Measurements from ENCODE around the gene SCARB2. TPM values are rescaled to one million over a fixed set of nuclear protein-coding genes. Genes with fewer than 3 reads are reported as not detected.

SCARB2 gene
- total RNA-seq, 1 donor from 2014 or later, result 172 TPM

DNA sequence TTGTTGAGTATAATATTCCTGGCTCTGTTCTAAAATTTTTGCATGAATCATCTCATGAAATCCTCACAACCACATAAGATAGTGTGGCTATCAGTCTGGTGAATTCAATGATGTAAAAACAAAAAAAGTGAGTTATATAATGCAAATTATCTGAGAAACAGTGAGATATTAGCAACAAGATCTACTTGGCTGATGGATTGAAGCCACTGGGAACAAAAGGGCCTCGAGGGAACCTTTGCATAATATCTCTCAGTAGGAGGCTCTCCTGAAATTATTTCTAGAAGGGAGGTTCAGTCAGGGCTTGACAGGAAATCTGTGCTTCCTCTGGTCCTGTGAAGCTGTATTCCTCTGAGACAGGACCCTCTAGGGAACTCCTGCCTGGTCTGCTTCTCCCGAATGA is 35.3 kb downstream of the SCARB2 start:
- Histone ChIP-seq H3K27ac (ENCODE audit: low read depth, low read length) (no peak overlapping the region), H4K20me1 (ENCODE audit: insufficient read depth, low read length) (peaks cover 6% of the 10 kb centered on the region), H3K4me1 (ENCODE audit: insufficient read depth, low read length) (no peaks in the 10 kb centered on the region), H2AFZ (ENCODE audit: low read depth, low read length) (no peak overlapping the region), H3K9ac (ENCODE audit: low read length) (no peak overlapping the region), H3K9me3 (ENCODE audit: insufficient read depth, low read depth, low read length) (no peaks in the 10 kb centered on the region), H3K4me2 (ENCODE audit: low read length) (no peak overlapping the region), H3K36me3 (ENCODE audit: insufficient read depth, low read length) (peaks cover 17% of the 10 kb centered on the region), H3K4me3 (ENCODE audit: insufficient read depth, low read depth, low read length) (no peak overlapping the region), H3K27me3 (ENCODE audit: insufficient read depth, low read length) (no peaks in the 10 kb centered on the region), H3K79me2 (ENCODE audit: insufficient read depth, low read length) (peaks cover 6% of the 10 kb centered on the region)
- Mint-ChIP-seq H3K9me3 (ENCODE audit: unreplicated experiment) (no peaks in the 10 kb centered on the region), H3K36me3 (ENCODE audit: low read depth, unreplicated experiment) (peaks cover 5% of the 10 kb centered on the region), H3K4me1 (ENCODE audit: low read depth, unreplicated experiment) (no peaks in the 10 kb centered on the region), H3K27me3 (ENCODE audit: low read depth, unreplicated experiment) (no peaks in the 10 kb centered on the region), H3K27ac (ENCODE audit: unreplicated experiment) (no peak overlapping the region), H3K4me3 (ENCODE audit: unreplicated experiment) (no peak overlapping the region)
- TF ChIP-seq EZH2 (IDR thresholded peaks at IDR 0.05; ENCODE audit: insufficient read depth, low read length), result no peak
- TF ChIP-seq, protein P1, sequence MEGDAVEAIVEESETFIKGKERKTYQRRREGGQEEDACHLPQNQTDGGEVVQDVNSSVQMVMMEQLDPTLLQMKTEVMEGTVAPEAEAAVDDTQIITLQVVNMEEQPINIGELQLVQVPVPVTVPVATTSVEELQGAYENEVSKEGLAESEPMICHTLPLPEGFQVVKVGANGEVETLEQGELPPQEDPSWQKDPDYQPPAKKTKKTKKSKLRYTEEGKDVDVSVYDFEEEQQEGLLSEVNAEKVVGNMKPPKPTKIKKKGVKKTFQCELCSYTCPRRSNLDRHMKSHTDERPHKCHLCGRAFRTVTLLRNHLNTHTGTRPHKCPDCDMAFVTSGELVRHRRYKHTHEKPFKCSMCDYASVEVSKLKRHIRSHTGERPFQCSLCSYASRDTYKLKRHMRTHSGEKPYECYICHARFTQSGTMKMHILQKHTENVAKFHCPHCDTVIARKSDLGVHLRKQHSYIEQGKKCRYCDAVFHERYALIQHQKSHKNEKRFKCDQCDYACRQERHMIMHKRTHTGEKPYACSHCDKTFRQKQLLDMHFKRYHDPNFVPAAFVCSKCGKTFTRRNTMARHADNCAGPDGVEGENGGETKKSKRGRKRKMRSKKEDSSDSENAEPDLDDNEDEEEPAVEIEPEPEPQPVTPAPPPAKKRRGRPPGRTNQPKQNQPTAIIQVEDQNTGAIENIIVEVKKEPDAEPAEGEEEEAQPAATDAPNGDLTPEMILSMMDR (IDR thresholded peaks at IDR 0.05; ENCODE audit: insufficient read depth, low read depth, low read length), result no peak
- DNase-seq (ENCODE audit: low read depth) (peak; percentile 36), FAIRE-seq (no peak)

DNA sequence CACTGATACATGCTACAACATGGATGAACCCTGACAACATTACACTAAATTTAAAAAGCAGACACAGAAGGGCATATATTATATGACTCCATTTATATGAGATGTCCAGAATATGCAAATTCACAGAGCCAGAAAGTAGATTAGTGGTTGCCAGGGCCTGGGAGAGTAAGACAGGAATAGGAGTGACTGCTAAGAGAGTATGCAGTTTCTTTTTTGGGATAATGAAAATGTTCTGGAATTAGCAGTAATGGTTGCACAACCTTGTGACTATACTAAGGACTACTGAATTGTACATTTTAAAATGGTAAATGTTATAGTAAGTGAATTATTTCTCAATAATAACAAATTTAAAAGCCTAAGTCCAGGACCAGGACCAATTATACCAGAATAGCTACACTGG is 35.9 kb downstream of the SCARB2 start:
- Histone ChIP-seq H3K79me2 (ENCODE audit: insufficient read depth, low read length) (peaks cover 6% of the 10 kb centered on the region), H3K9ac (ENCODE audit: low read length) (no peak overlapping the region), H3K27me3 (ENCODE audit: insufficient read depth, low read length) (no peaks in the 10 kb centered on the region), H3K27ac (ENCODE audit: low read depth, low read length) (no peak overlapping the region), H2AFZ (ENCODE audit: low read depth, low read length) (no peak overlapping the region), H4K20me1 (ENCODE audit: insufficient read depth, low read length) (peaks cover 3% of the 10 kb centered on the region), H3K4me3 (ENCODE audit: insufficient read depth, low read depth, low read length) (no peak overlapping the region), H3K36me3 (ENCODE audit: insufficient read depth, low read length) (peaks cover 17% of the 10 kb centered on the region), H3K9me3 (ENCODE audit: insufficient read depth, low read depth, low read length) (no peaks in the 10 kb centered on the region), H3K4me2 (ENCODE audit: low read length) (no peak overlapping the region), H3K4me1 (ENCODE audit: insufficient read depth, low read length) (no peaks in the 10 kb centered on the region)
- Mint-ChIP-seq H3K27ac (ENCODE audit: unreplicated experiment) (no peak overlapping the region), H3K27me3 (ENCODE audit: low read depth, unreplicated experiment) (no peaks in the 10 kb centered on the region), H3K4me3 (ENCODE audit: unreplicated experiment) (no peak overlapping the region), H3K36me3 (ENCODE audit: low read depth, unreplicated experiment) (peaks cover 2% of the 10 kb centered on the region), H3K9me3 (ENCODE audit: unreplicated experiment) (no peaks in the 10 kb centered on the region), H3K4me1 (ENCODE audit: low read depth, unreplicated experiment) (no peaks in the 10 kb centered on the region)
- DNase-seq (ENCODE audit: low read depth) (no peak), FAIRE-seq (no peak)
- TF ChIP-seq, protein P1 (IDR thresholded peaks at IDR 0.05; ENCODE audit: insufficient read depth, low read depth, low read length), result no peak
- TF ChIP-seq EZH2 (IDR thresholded peaks at IDR 0.05; ENCODE audit: insufficient read depth, low read length), result no peak

DNA sequence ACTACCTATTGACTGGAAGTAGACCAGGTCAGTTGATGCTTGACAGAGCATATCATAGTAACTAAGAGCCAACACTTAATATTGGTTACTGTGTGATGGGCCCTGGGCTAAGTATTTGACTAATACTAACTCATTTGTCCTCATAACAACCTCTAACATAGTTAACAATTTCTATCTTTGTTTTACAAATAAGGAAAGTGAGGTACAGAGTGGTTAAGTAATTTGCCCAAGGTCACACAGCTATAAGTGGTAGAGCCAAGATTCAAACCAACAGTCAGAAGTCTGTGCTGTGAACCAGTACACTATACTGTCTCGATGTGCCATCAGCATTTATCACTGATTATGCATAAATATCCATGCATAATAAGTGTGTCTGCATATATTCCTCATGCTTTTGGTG is 38.3 kb downstream of the SCARB2 start:
- Mint-ChIP-seq H3K4me3 (ENCODE audit: unreplicated experiment) (no peak overlapping the region), H3K36me3 (ENCODE audit: low read depth, unreplicated experiment) (peaks cover 2% of the 10 kb centered on the region)
- no peaks in the 10 kb centered on the region for H4K20me1 ChIP-seq (ENCODE audit: insufficient read depth, low read length)

More for the DNA sequence above, 38.3 kb downstream of the SCARB2 start:
- no peaks in the 10 kb centered on the region for H3K9me3 ChIP-seq (ENCODE audit: insufficient read depth, low read depth, low read length)
- no peak overlapping the region for H2AFZ ChIP-seq (ENCODE audit: low read depth, low read length)
- H3K36me3 ChIP-seq (ENCODE audit: insufficient read depth, low read length), result peaks cover 19% of the 10 kb centered on the region
- H3K27me3 ChIP-seq (ENCODE audit: insufficient read depth, low read length), result no peaks in the 10 kb centered on the region
- Mint-ChIP-seq H3K9me3 (ENCODE audit: unreplicated experiment) (no peaks in the 10 kb centered on the region), H3K4me1 (ENCODE audit: low read depth, unreplicated experiment) (no peaks in the 10 kb centered on the region), H3K27me3 (ENCODE audit: low read depth, unreplicated experiment) (no peaks in the 10 kb centered on the region), H3K27ac (ENCODE audit: unreplicated experiment) (no peak overlapping the region)
- FAIRE-seq (no peak), DNase-seq (ENCODE audit: low read depth) (no peak)
- H3K4me2 ChIP-seq (ENCODE audit: low read length), result no peak overlapping the region
- no peaks in the 10 kb centered on the region for H3K4me1 ChIP-seq (ENCODE audit: insufficient read depth, low read length)
- TF ChIP-seq, protein P1 (IDR thresholded peaks at IDR 0.05; ENCODE audit: insufficient read depth, low read depth, low read length), result no peak
- TF ChIP-seq EZH2 (IDR thresholded peaks at IDR 0.05; ENCODE audit: insufficient read depth, low read length), result no peak
- no peaks in the 10 kb centered on the region for H3K79me2 ChIP-seq (ENCODE audit: insufficient read depth, low read length)
- H3K4me3 ChIP-seq (ENCODE audit: insufficient read depth, low read depth, low read length), result no peak overlapping the region
- H3K9ac ChIP-seq (ENCODE audit: low read length), result no peak overlapping the region
- no peak overlapping the region for H3K27ac ChIP-seq (ENCODE audit: low read depth, low read length)
